Osteocyte (in vitro differentiated cells): ENCODE data around the gene FAM53A. TPM values are rescaled to one million over a fixed set of nuclear protein-coding genes. Genes with fewer than 3 reads are reported as not detected.

ENCODE experiments used
- DNase-seq: peaks from one replicate; pipeline ENCODE4 v3.0.0; 2021; ENCODE audit warnings: mixed read lengths; ENCODE audit not compliant: unreplicated experiment; ENCODE audit errors: extremely low spot score
- H3K27ac Mint-ChIP-seq: one replicate; pipeline ENCODE4 v1.8.0; 2021; ENCODE audit warnings: mild to moderate bottlenecking, mixed read lengths; ENCODE audit not compliant: unreplicated experiment
- H3K27me3 Mint-ChIP-seq: one replicate; pipeline ENCODE4 v1.8.0; 2021; ENCODE audit warnings: mixed read lengths; ENCODE audit not compliant: unreplicated experiment
- H3K36me3 Mint-ChIP-seq: one replicate; pipeline ENCODE4 v1.8.0; 2021; ENCODE audit warnings: mixed read lengths; ENCODE audit not compliant: unreplicated experiment
- H3K4me1 Mint-ChIP-seq: one replicate; pipeline ENCODE4 v1.8.0; 2021; ENCODE audit warnings: mixed read lengths; ENCODE audit not compliant: unreplicated experiment
- H3K4me3 Mint-ChIP-seq: one replicate; pipeline ENCODE4 v1.8.0; 2021; ENCODE audit warnings: mild to moderate bottlenecking, moderate library complexity, mixed read lengths; ENCODE audit not compliant: unreplicated experiment
- H3K9me3 Mint-ChIP-seq: one replicate; pipeline ENCODE4 v1.8.0; 2021; ENCODE audit warnings: mixed read lengths; ENCODE audit not compliant: unreplicated experiment
- total RNA-seq: library from RNA; stranded (reverse); gene quantifications from 2 replicates; pipeline ENCODE4 v1.2.1, GENCODE V29; 2021
- TF ChIP-seq, protein P1 (sequence below): fragments of 200-600 bp; sonication (generic); IDR thresholded peaks from 2 replicates; pipeline ENCODE4 v1.5.0; 2021; ENCODE audit warnings: antibody characterized with exemption, mild to moderate bottlenecking, moderate library complexity

Gene FAM53A
- total RNA-seq, 1 donor from 2014 or later: 6.2 TPM

DNA sequence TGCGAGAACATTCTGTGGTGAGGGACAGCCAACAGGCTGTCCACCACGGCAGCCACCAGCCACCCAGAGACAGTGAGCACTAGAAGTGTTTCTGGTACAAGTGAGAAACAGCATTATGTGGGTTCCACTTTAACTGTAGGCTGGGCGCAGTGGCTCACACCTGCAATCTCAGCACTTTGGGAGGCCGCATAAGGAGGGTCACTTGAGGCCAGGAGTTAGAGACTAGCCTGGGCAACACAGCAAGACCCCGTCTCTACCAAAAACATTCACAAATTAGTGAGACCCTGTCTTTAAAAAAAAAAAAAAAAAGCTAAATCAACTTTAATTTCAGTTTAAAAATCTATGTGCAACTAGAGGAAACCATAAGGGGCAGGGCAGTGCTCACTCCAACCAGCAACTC, 20.6 kb downstream of the FAM53A start:
- TF ChIP-seq, protein P1, sequence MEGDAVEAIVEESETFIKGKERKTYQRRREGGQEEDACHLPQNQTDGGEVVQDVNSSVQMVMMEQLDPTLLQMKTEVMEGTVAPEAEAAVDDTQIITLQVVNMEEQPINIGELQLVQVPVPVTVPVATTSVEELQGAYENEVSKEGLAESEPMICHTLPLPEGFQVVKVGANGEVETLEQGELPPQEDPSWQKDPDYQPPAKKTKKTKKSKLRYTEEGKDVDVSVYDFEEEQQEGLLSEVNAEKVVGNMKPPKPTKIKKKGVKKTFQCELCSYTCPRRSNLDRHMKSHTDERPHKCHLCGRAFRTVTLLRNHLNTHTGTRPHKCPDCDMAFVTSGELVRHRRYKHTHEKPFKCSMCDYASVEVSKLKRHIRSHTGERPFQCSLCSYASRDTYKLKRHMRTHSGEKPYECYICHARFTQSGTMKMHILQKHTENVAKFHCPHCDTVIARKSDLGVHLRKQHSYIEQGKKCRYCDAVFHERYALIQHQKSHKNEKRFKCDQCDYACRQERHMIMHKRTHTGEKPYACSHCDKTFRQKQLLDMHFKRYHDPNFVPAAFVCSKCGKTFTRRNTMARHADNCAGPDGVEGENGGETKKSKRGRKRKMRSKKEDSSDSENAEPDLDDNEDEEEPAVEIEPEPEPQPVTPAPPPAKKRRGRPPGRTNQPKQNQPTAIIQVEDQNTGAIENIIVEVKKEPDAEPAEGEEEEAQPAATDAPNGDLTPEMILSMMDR: no peak
- Mint-ChIP-seq H3K9me3 (no peaks in the 10 kb centered on the region), H3K4me3 (no peak overlapping the region), H3K4me1 (peaks cover 2% of the 10 kb centered on the region), H3K27ac (no peak overlapping the region), H3K27me3 (no peaks in the 10 kb centered on the region), H3K36me3 (no peaks in the 10 kb centered on the region)
- DNase-seq: no peak

DNA sequence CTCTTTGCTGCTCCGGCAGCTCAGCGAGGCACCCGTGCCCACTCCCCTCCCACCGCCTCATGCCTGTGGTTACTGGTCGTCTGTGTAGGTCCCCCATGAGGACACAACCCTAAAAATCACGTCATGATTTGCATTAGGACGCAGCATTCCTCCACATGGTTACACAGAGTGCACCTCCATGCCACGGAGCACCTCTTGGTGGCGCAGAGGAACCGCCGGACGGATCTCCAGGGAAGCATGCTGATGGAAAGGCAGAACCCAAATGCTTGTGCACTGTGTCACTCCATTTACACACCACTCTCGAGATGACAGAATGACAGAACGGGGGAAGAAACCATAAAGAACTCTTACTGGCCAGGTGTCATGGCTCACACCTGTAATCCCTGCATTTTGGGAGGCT, 22.4 kb downstream of the FAM53A start:
- Mint-ChIP-seq H3K36me3 (no peaks in the 10 kb centered on the region), H3K9me3 (no peaks in the 10 kb centered on the region), H3K4me3 (no peak overlapping the region), H3K4me1 (peaks cover 2% of the 10 kb centered on the region), H3K27me3 (no peaks in the 10 kb centered on the region), H3K27ac (no peak overlapping the region)
- DNase-seq: no peak
- TF ChIP-seq, protein P1: no peak

DNA sequence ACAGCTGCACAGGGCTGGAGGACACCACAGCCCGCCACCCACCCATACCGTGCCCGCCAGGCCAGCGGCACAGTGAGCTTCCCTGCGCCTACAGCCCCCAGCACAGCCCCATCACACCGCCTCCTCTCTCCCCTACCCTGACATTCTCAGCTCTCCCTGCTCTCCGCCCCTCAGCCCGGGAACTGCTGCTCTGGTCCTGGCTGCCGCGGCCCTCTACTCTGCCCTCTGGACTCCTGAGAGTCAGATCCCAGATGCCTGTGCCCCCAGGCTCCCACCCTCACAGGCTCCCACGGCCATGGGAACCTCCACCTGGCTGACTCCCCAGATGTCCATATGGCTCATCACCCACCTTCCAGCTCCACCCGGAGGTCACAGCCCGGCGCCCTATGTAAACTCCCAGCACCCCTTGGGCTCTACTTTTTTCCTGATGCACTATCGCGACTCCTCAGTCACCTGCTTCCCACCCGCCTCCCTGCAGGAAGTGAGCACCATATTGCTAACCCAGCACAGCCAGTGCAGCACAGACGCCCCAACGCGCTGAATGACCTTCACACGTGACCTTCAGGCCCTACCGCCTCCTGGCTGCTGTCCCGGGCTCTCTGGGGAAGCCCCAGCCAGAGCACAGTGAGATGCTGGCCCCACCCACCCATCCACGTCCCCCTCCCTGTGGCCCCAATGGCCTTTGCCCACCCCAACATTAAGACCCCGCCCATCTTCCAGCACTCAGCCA, 23.0 kb downstream of the FAM53A start:
- Mint-ChIP-seq H3K27me3 (no peaks in the 10 kb centered on the region), H3K27ac (no peak overlapping the region), H3K9me3 (no peaks in the 10 kb centered on the region), H3K4me3 (no peak overlapping the region), H3K36me3 (peaks cover 2% of the 10 kb centered on the region), H3K4me1 (peaks cover 2% of the 10 kb centered on the region)
- DNase-seq: no peak
- TF ChIP-seq, protein P1: no peak

DNA sequence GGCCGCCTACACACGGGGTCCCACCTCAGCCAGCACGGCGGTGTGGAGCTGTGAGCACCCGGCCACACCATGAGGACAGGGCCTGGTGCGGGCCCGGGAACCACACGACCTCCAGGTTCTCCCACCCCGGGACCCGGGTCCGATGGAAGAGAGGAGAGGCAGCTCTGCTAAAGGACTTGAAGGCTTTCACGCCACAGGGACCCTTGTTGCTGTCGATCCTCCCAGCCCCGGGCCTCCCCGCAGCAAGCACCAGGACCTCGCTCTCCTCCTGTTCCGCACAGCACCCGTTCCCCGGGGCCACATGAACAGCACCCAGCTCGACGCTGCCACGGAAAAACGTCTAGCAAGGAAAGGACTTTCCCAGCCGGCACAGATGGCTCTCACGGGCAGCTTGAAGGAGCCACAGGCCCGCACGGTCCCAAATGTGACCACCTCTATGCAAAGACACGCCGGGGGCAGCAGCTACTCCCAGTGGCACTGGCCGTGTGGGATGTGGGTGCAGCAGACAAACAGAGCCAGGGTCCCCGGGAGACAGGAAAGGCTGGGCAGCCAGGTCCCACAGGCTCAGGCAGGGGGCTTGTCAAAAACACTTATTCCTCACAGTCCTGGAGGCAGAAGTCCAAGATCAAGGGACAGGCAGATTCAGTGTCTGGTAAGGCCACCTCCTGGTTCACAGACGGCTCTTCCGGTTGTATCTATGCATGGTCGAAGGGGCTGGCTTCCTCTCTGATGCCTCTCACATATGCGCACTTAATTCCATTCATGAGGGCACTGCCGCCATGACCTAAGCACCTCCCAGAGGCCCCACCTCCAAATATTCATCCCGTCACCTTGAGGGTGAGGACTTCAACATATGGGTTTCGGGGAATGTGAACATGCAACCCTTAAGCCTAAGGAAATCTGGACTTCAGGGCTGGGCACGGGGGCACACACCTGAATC, 24.7 kb downstream of the FAM53A start:
- no peaks in the 10 kb centered on the region for H3K9me3 Mint-ChIP-seq
- TF ChIP-seq, protein P1: no peak
- DNase-seq: no peak
- H3K4me3 Mint-ChIP-seq: no peak overlapping the region
- no peak overlapping the region for H3K27ac Mint-ChIP-seq
- H3K36me3 Mint-ChIP-seq: peaks cover 2% of the 10 kb centered on the region
- peaks cover 2% of the 10 kb centered on the region for H3K4me1 Mint-ChIP-seq
- no peaks in the 10 kb centered on the region for H3K27me3 Mint-ChIP-seq

DNA sequence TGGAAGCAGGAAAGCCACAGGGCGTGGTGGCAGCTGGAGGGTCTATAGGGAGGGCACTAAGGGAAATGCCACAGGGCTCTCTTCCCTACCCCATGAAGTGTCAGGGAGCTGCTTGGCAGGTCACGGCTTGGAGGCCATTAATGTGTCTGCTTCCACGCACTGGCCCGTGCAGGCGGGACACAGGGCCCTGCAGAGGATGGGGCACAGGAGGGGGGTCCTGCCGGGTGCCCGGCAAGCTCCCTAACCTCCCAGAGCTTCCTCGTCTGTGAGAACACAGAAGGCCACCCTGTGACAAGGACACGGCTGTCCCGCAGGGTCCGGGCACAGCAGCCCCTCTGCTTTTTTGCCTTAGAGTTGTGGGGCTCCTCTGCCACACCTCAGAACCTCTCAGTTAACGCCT, 25.5 kb downstream of the FAM53A start:
- Mint-ChIP-seq H3K9me3 (no peaks in the 10 kb centered on the region), H3K27me3 (no peaks in the 10 kb centered on the region), H3K36me3 (peaks cover 2% of the 10 kb centered on the region), H3K4me1 (peaks cover 2% of the 10 kb centered on the region), H3K27ac (no peak overlapping the region), H3K4me3 (no peak overlapping the region)
- DNase-seq: no peak
- TF ChIP-seq, protein P1: no peak
